ENCODE results near the gene RER1.

Gene RER1

GRCh38 chr1:2391041-2391930, at the start of gene RER1, which contains the start of gene MORN1:
RER1 (plus strand) TSS chr1:2391841; CDS start chr1:2395791, 3,950 bp downstream.
MORN1 (minus strand) TSS chr1:2391554; CDS start chr1:2391533, 21 bp downstream.
- no peaks in the 10 kb centered on the region for H3K9me3 Mint-ChIP-seq
- peak; percentile 94 to 98 for DNase-seq (ENCODE audit: low spot score in 2 of 2)
- H3K36me3 Mint-ChIP-seq: peaks cover 47% of the 10 kb centered on the region
- H3K4me1 Mint-ChIP-seq: peaks cover 38% of the 10 kb centered on the region
- peak within 1 kb of the TSS; percentile 96 for H3K27ac Mint-ChIP-seq
- peak within 1 kb of the TSS; percentile 80 for H3K4me3 Mint-ChIP-seq
- peak; percentile 98 for ATAC-seq

GRCh38 chr1:2342384-2343022, 49.1 kb upstream of the RER1 start:
- H3K4me1 Mint-ChIP-seq: no peaks in the 10 kb centered on the region
- ATAC-seq: no peak
- no peak overlapping the region for H3K27ac Mint-ChIP-seq

GRCh38 chr1:2343023-2343935, 48.4 kb upstream of the RER1 start:
- Mint-ChIP-seq H3K4me1 (no peaks in the 10 kb centered on the region), H3K36me3 (no peaks in the 10 kb centered on the region)

More at GRCh38 chr1:2342384-2343022, 49.1 kb upstream of the RER1 start:
- no peak overlapping the region for H3K4me3 Mint-ChIP-seq
- H3K36me3 Mint-ChIP-seq: no peaks in the 10 kb centered on the region
- no peaks in the 10 kb centered on the region for H3K9me3 Mint-ChIP-seq
- no peak for DNase-seq (ENCODE audit: low spot score in 2 of 2)

GRCh38 chr1:2344121-2344681, 47.4 kb upstream of the RER1 start:
- Mint-ChIP-seq H3K36me3 (no peaks in the 10 kb centered on the region), H3K4me1 (no peaks in the 10 kb centered on the region), H3K27ac (no peak overlapping the region), H3K4me3 (no peak overlapping the region), H3K9me3 (no peaks in the 10 kb centered on the region)
- DNase-seq (ENCODE audit: low spot score in 2 of 2) (no peak), ATAC-seq (no peak)

More at GRCh38 chr1:2343023-2343935, 48.4 kb upstream of the RER1 start:
- ATAC-seq: no peak
- no peak overlapping the region for H3K27ac Mint-ChIP-seq
- no peak overlapping the region for H3K4me3 Mint-ChIP-seq
- H3K9me3 Mint-ChIP-seq: no peaks in the 10 kb centered on the region
- no peak for DNase-seq (ENCODE audit: low spot score in 2 of 2)

GRCh38 chr1:2344744-2345296, 46.8 kb upstream of the RER1 start:
- no peak for DNase-seq (ENCODE audit: low spot score in 2 of 2)
- no peaks in the 10 kb centered on the region for H3K36me3 Mint-ChIP-seq
- no peak for ATAC-seq
- no peak overlapping the region for H3K4me3 Mint-ChIP-seq
- H3K4me1 Mint-ChIP-seq: no peaks in the 10 kb centered on the region
- H3K27ac Mint-ChIP-seq: no peak overlapping the region
- no peaks in the 10 kb centered on the region for H3K9me3 Mint-ChIP-seq

GRCh38 chr1:2345297-2346075, 46.2 kb upstream of the RER1 start:
- no peaks in the 10 kb centered on the region for H3K9me3 Mint-ChIP-seq
- no peaks in the 10 kb centered on the region for H3K4me1 Mint-ChIP-seq
- no peak overlapping the region for H3K27ac Mint-ChIP-seq
- no peak overlapping the region for H3K4me3 Mint-ChIP-seq
- H3K36me3 Mint-ChIP-seq: no peaks in the 10 kb centered on the region
- no peak for DNase-seq (ENCODE audit: low spot score in 2 of 2)
- no peak for ATAC-seq

- Mint-ChIP-seq H3K36me3 (no peaks in the 10 kb centered on the region), H3K27ac (no peak overlapping the region), H3K4me1 (no peaks in the 10 kb centered on the region), H3K9me3 (no peaks in the 10 kb centered on the region), H3K4me3 (no peak overlapping the region)
- ATAC-seq: no peak
- DNase-seq (ENCODE audit: low spot score in 2 of 2): no peak
These were observed 44.8 kb upstream of the RER1 start for GRCh38 chr1:2346691-2347408.

GRCh38 chr1:2347409-2347785, 44.2 kb upstream of the RER1 start:
- Mint-ChIP-seq H3K4me1 (no peaks in the 10 kb centered on the region), H3K27ac (no peak overlapping the region), H3K36me3 (no peaks in the 10 kb centered on the region), H3K4me3 (no peak overlapping the region), H3K9me3 (no peaks in the 10 kb centered on the region)
- ATAC-seq (no peak), DNase-seq (ENCODE audit: low spot score in 2 of 2) (no peak)

- Mint-ChIP-seq H3K4me1 (no peaks in the 10 kb centered on the region), H3K27ac (no peak overlapping the region), H3K4me3 (no peak overlapping the region), H3K9me3 (no peaks in the 10 kb centered on the region), H3K36me3 (no peaks in the 10 kb centered on the region)
- DNase-seq (ENCODE audit: low spot score in 2 of 2) (no peak), ATAC-seq (no peak)
These were observed 43.7 kb upstream of the RER1 start for GRCh38 chr1:2347896-2348295.

GRCh38 chr1:2348346-2349325, 43.0 kb upstream of the RER1 start:
- DNase-seq (ENCODE audit: low spot score in 2 of 2) (no peak), ATAC-seq (no peak)
- Mint-ChIP-seq H3K4me3 (no peak overlapping the region), H3K4me1 (no peaks in the 10 kb centered on the region), H3K36me3 (no peaks in the 10 kb centered on the region), H3K9me3 (no peaks in the 10 kb centered on the region), H3K27ac (no peak overlapping the region)

GRCh38 chr1:2349806-2350205, 41.8 kb upstream of the RER1 start:
- no peaks in the 10 kb centered on the region for H3K9me3 Mint-ChIP-seq
- no peaks in the 10 kb centered on the region for H3K36me3 Mint-ChIP-seq
- DNase-seq (ENCODE audit: low spot score in 2 of 2) (no peak), ATAC-seq (no peak)
- no peaks in the 10 kb centered on the region for H3K4me1 Mint-ChIP-seq
- no peak overlapping the region for H3K4me3 Mint-ChIP-seq
- H3K27ac Mint-ChIP-seq: no peak overlapping the region

- no peaks in the 10 kb centered on the region for H3K4me1 Mint-ChIP-seq
- no peaks in the 10 kb centered on the region for H3K36me3 Mint-ChIP-seq
- no peak overlapping the region for H3K27ac Mint-ChIP-seq
- no peak overlapping the region for H3K4me3 Mint-ChIP-seq
- DNase-seq (ENCODE audit: low spot score in 2 of 2) (no peak), ATAC-seq (no peak)
- H3K9me3 Mint-ChIP-seq: no peaks in the 10 kb centered on the region
These were observed 41.1 kb upstream of the RER1 start for GRCh38 chr1:2350501-2350900.
